Sigmoid colon (tissue), 3 donors: Measurements from ENCODE around the gene IGLL1.

Experiments
- CTCF ChIP-seq, 4 experiments: fragments of 450-650 bp in 3 of 4; fragments of 200-600 bp in 1 of 4; IDR thresholded peaks; one replicate each; pipeline ENCODE4 v1.5.1; 2016 to 2019; ENCODE audit warnings: antibody characterized with exemption in 4 of 4, mild to moderate bottlenecking in 3 of 4, moderate library complexity in 2 of 4
- POLR2A ChIP-seq, 2 donors: fragments of 450-650 bp; IDR thresholded peaks; one replicate each; pipeline ENCODE4 v1.6.1; 2016; ENCODE audit warnings: antibody characterized with exemption in 2 of 2, mild to moderate bottlenecking in 2 of 2, moderate library complexity in 2 of 2

GRCh38 chr22:23556026-23556620 lies 24.0 kb downstream of the IGLL1 start:
- TF ChIP-seq CTCF (IDR thresholded peaks at IDR 0.05) (no peak), POLR2A (IDR thresholded peaks at IDR 0.05) (no peak)
